ENCODE data around the gene NEK8. TPM values are rescaled to one million over a fixed set of nuclear protein-coding genes. Genes with fewer than 3 reads are reported as not detected.
A peak's percentile ranks its signal among the peaks of the same experiment; 100 is the strongest.
"Not testable (repeated sequence)": the region's sequence is repeated elsewhere in the genome, so short reads cannot be mapped to it uniquely, and the experiment has no call there.

The NEK8 gene
- total RNA-seq, 1 donor from 2014 or later, result 1.4 TPM

DNA sequence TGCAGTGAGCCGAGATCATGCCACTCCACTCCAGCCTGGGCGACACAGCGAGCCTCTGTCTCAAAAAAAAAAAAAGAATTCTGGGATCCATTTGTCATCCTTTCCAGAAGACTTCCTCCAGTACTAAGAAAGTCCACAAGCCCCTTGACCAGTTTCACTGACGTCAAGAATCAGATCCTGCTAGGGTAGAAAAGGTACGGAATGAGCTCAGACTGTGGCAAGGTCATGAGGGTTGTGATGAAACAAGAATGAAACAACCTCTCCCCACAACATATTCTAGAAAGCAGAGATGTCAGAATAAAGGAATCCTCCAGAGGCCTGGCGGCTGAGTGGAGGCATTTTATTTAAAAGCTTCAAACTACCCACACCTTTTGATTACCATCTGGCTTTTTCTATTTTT lies 45.1 kb downstream of the NEK8 start:
- no peak for DNase-seq
- intact Hi-C loops (cut with micrococcal nuclease), result no loop called here
- no peak overlapping the region for H3K4me3 ChIP-seq

DNA sequence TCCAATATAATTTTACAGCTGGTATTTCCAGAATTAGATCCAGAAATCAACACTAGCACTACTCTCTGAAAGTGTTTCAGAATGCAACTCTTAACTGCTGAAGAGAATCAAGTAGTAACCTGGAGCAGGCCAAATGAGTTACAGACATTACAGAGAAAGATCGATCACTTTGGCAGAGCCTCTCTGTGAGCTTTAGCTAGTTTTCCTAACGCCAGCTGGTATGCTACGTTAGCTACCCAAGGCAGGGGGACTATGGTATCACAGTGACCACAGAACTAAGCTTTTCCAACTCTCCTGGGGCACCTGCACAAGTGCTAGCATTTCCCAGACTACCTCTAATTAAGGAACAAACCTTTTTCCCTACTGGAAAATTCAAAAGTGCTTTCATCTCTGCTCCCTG lies 45.6 kb downstream of the NEK8 start:
- intact Hi-C loops (cut with micrococcal nuclease), result no loop called here
- H3K36me3 ChIP-seq, result no peaks in the 10 kb centered on the region
- DNase-seq, result no peak
- no peak overlapping the region for H3K4me3 ChIP-seq
- H3K4me1 ChIP-seq, result peaks cover 16% of the 10 kb centered on the region
- H3K9me3 ChIP-seq (replicated peaks), result no peaks in the 10 kb centered on the region
- H3K27me3 ChIP-seq (ENCODE audit: low read depth), result no peaks in the 10 kb centered on the region
- no peak overlapping the region for H3K27ac ChIP-seq (replicated peaks)
- no peak for TF ChIP-seq CTCF (IDR thresholded peaks at IDR 0.05; ENCODE audit: borderline replicate concordance)

More for the DNA sequence above, 45.1 kb downstream of the NEK8 start:
- no peaks in the 10 kb centered on the region for H3K27me3 ChIP-seq (ENCODE audit: low read depth)
- peaks cover 16% of the 10 kb centered on the region for H3K4me1 ChIP-seq
- H3K36me3 ChIP-seq, result no peaks in the 10 kb centered on the region
- H3K9me3 ChIP-seq (replicated peaks), result no peaks in the 10 kb centered on the region
- no peak for TF ChIP-seq CTCF (IDR thresholded peaks at IDR 0.05; ENCODE audit: borderline replicate concordance)
- H3K27ac ChIP-seq (replicated peaks), result no peak overlapping the region

GRCh38 chr17:28777178-28777577 lies 48.6 kb downstream of the NEK8 start:
- H3K4me1 ChIP-seq, result peaks cover 16% of the 10 kb centered on the region
- peak overlapping the region; percentile 45 for H3K27ac ChIP-seq (replicated peaks)
- intact Hi-C loops (cut with micrococcal nuclease), result no loop called here

DNA sequence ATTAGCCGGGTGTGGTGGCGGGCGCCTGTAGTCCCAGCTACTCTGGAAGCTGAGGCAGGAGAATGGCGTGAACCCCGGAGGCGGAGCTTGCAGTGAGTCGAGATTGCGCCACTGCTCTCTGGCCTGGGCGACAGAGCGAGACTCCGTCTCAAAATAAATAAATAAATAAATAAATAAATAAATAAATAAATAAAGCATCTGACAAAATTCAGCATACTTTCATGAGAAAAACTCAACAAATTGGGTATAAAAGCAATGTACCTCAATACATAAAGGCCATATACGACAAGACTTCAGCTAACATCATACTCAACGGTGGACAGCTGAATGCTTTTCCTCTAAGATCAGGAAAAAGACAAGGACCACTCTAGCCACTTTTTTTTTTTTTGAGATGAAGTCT lies 51.0 kb downstream of the NEK8 start:
- intact Hi-C loops (cut with micrococcal nuclease); H3K36me3 ChIP-seq; H3K27ac ChIP-seq (replicated peaks); H3K4me3 ChIP-seq; DNase-seq; H3K27me3 ChIP-seq (ENCODE audit: low read depth); H3K9me3 ChIP-seq (replicated peaks): not testable (repeated sequence)
- peaks cover 16% of the 10 kb centered on the region for H3K4me1 ChIP-seq

More at GRCh38 chr17:28777178-28777577, 48.6 kb downstream of the NEK8 start:
- no peak for TF ChIP-seq CTCF (IDR thresholded peaks at IDR 0.05; ENCODE audit: borderline replicate concordance)
- H3K36me3 ChIP-seq, result no peaks in the 10 kb centered on the region
- no peak for DNase-seq
- H3K27me3 ChIP-seq (ENCODE audit: low read depth), result no peaks in the 10 kb centered on the region
- no peaks in the 10 kb centered on the region for H3K9me3 ChIP-seq (replicated peaks)
- H3K4me3 ChIP-seq, result no peak overlapping the region

GRCh38 chr17:28783161-28783560 lies 54.6 kb downstream of the NEK8 start:
- DNase-seq, result no peak
- no peak overlapping the region for H3K4me3 ChIP-seq
- no peak for TF ChIP-seq CTCF (IDR thresholded peaks at IDR 0.05; ENCODE audit: borderline replicate concordance)
- H3K27me3 ChIP-seq (ENCODE audit: low read depth), result no peaks in the 10 kb centered on the region
- intact Hi-C loops (cut with micrococcal nuclease), result no loop called here
- H3K36me3 ChIP-seq, result peaks cover 4% of the 10 kb centered on the region
- no peaks in the 10 kb centered on the region for H3K9me3 ChIP-seq (replicated peaks)
- H3K4me1 ChIP-seq, result no peaks in the 10 kb centered on the region
- no peak overlapping the region for H3K27ac ChIP-seq (replicated peaks)

DNA sequence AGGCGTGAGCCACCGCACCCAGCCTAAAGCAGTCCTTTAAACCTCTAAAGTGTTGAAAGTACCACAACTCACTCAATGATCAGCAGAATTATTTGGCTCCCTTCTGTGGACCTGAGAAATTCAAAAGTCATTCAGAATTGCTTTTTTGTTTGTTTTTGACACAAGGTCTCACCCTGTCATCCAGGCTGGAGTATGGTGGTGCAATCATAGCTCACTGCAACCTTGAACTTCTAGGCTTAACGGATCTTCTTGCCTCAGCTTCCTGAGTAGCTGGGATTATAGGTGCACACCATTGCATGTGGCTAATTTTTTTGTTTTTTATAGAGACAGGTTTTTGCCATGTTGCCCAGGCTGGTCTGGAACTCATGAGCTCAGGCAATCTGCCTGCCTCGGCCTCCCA lies 59.5 kb downstream of the NEK8 start:
- Histone ChIP-seq H3K36me3 (peaks cover 4% of the 10 kb centered on the region), H3K4me3 (no peak overlapping the region), H3K9me3 (replicated peaks) (no peaks in the 10 kb centered on the region), H3K27ac (replicated peaks) (no peak overlapping the region), H3K27me3 (ENCODE audit: low read depth) (no peaks in the 10 kb centered on the region), H3K4me1 (no peaks in the 10 kb centered on the region)
- intact Hi-C loops (cut with micrococcal nuclease), result no loop called here
- no peak for TF ChIP-seq CTCF (IDR thresholded peaks at IDR 0.05; ENCODE audit: borderline replicate concordance)
- DNase-seq, result no peak

Other genes with a start within 250 kb of the NEK8 start
- not detected for gene FOXN1, start 222.4 kb upstream of the NEK8 start, total RNA-seq
- gene UNC119, start 176.2 kb upstream of the NEK8 start, total RNA-seq, result 22.5 TPM
- gene PIGS, start 157.3 kb upstream of the NEK8 start, total RNA-seq, result 38.2 TPM
- 329 TPM for gene ALDOC, start 151.9 kb upstream of the NEK8 start, total RNA-seq
- 1.0 TPM for gene SPAG5, start 129.8 kb upstream of the NEK8 start, total RNA-seq
- 6.7 TPM for gene RSKR, start 114.6 kb upstream of the NEK8 start, total RNA-seq
- gene BLTP2, start 83.6 kb upstream of the NEK8 start, total RNA-seq, result 71.3 TPM
- 34.0 TPM for gene SDF2, start 66.9 kb upstream of the NEK8 start, total RNA-seq
- 44.8 TPM for gene SUPT6H, start 66.6 kb upstream of the NEK8 start, total RNA-seq
- 1.3 TPM for gene PROCA1, start 16.9 kb upstream of the NEK8 start, total RNA-seq
- 13.1 TPM for gene RAB34, start 10.9 kb upstream of the NEK8 start, total RNA-seq
- gene RPL23A, start 8.8 kb upstream of the NEK8 start, total RNA-seq, result 840 TPM
- 3.1 TPM for gene TLCD1, start 2.6 kb upstream of the NEK8 start, total RNA-seq
- 3.5 TPM for gene TRAF4, start 15.2 kb downstream of the NEK8 start, total RNA-seq
- gene FAM222B, start 114.0 kb downstream of the NEK8 start, total RNA-seq, result 17.5 TPM
- 35.4 TPM for gene ERAL1, start 126.2 kb downstream of the NEK8 start, total RNA-seq
- gene FLOT2, start 168.9 kb downstream of the NEK8 start, total RNA-seq, result 84.2 TPM
- 3.1 TPM for gene DHRS13, start 174.3 kb downstream of the NEK8 start, total RNA-seq
- 17.2 TPM for gene PHF12, start 222.7 kb downstream of the NEK8 start, total RNA-seq

Measured in left ventricle myocardium inferior (tissue), 1 donor.